Stimulated activated CD4-positive, alpha-beta T cell treated with anti-CD3 and anti-CD28 coated beads, Interleukin-4, amount 100 ng/mL, for 48 hours (primary cell): ENCODE results near the gene DPH2.

Experiments used
- DNase-seq, 2 donors: peaks; one replicate each; pipeline ENCODE4 v3.0.0-alpha.2; 2020; ENCODE audit warnings: low read depth in 2 of 2

The DPH2 gene

GRCh38 chr1:44000122-44000665, 30.4 kb downstream of the DPH2 start:
- no peak for DNase-seq

GRCh38 chr1:44002165-44002564, 32.4 kb downstream of the DPH2 start:
- no peak for DNase-seq

DNA sequence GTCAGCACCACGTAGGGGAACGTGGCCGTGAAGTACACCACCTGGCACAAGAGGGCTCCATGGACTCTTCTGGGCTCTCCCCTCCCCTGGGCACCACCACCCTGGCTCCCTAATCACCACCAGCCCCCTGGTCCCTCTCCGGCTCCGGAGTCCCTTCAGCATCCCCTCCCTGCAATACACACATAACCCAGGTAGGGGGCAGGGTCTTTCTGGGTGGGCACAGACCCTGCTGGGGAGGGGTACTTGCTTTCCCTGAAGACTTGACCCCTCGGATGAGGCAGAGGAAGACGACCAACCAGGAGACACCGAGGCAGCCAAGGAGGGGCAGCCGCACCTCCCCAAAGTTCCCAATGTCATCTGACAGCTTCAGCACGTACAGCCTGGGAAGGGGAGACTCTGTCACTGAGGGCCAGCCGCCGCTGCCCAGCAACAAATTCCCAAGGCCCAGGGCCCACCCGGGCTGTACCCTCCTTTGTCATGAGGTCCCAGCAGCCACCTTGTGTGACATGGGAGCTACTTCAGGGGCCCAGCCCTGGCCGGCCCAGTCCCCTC, 32.9 kb downstream of the DPH2 start:
- DNase-seq: no peak

DNA sequence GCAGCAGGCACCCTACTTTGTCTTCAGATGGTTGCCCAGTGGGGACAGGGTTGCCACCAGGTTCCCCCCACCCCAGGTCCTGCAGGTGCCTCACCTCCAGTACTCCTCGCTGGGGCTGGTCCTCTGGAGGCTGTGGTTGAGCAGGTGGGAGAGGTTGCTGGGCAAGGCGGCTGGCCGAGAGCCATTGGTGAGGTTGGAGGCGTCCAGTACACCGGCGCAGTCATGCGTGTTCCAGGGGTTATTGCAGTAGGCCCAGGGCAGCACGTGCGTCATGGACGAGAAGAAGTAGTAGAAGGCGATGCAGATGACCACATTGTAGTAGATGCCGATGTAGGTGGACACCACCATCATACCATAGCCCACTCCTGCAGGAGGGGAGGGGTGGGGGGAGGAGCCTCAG, 38.4 kb downstream of the DPH2 start:
- DNase-seq: no peak

GRCh38 chr1:44010935-44011471, 41.2 kb downstream of the DPH2 start:
- no peak for DNase-seq

GRCh38 chr1:44012404-44012803, 42.6 kb downstream of the DPH2 start:
- no peak for DNase-seq

GRCh38 chr1:44012941-44013609, 43.3 kb downstream of the DPH2 start:
- no peak for DNase-seq

DNA sequence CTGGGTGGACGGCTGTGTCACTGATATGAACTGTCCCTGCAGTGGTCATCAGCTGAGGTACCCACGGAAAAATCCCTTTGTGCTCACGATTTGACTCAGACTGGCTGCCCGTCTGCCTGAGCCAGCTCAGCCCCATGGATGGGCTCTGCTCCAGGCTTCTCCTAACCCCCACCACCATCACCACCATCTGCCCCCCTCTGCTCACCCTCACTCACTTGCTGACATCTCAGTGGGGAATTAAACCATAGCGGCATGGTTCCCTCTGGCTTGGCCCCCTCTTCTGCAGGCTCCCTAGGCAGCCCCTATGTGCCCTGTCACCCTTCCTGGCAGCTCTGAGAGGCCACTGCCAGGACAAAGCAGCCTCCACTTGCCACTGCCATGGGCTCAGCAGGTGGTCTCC, 44.1 kb downstream of the DPH2 start:
- no peak for DNase-seq

GRCh38 chr1:44014365-44015104, 44.7 kb downstream of the DPH2 start:
- no peak for DNase-seq

- DNase-seq: no peak
Observed at GRCh38 chr1:44015206-44015605, 45.4 kb downstream of the DPH2 start.

GRCh38 chr1:44016041-44016889, 46.5 kb downstream of the DPH2 start:
- DNase-seq: no peak

GRCh38 chr1:44016890-44017400, 47.1 kb downstream of the DPH2 start:
- no peak for DNase-seq

GRCh38 chr1:44019466-44019948, 49.7 kb downstream of the DPH2 start:
- DNase-seq: no peak

DNA sequence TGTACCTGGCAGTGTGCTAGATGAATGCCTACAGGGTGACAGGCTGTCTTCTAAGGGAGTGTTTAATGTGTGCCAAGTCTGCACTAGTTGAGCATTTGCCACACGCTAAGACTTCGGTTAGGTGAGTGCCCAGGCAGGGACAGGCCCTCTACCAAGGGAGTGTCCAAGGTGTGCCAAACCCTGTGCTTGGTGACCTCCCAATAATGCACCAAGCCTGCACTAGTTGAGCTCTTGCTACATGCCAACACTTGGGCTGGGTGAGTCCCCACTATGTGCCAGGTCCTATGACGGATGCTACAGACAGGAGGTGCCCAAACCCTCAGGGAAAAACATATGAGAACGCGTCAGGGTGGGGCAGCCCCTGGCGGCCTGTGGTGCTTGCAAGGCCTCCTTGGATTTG, 50.7 kb downstream of the DPH2 start:
- DNase-seq: no peak

GRCh38 chr1:44021156-44021555, 51.3 kb downstream of the DPH2 start:
- no peak for DNase-seq

DNA sequence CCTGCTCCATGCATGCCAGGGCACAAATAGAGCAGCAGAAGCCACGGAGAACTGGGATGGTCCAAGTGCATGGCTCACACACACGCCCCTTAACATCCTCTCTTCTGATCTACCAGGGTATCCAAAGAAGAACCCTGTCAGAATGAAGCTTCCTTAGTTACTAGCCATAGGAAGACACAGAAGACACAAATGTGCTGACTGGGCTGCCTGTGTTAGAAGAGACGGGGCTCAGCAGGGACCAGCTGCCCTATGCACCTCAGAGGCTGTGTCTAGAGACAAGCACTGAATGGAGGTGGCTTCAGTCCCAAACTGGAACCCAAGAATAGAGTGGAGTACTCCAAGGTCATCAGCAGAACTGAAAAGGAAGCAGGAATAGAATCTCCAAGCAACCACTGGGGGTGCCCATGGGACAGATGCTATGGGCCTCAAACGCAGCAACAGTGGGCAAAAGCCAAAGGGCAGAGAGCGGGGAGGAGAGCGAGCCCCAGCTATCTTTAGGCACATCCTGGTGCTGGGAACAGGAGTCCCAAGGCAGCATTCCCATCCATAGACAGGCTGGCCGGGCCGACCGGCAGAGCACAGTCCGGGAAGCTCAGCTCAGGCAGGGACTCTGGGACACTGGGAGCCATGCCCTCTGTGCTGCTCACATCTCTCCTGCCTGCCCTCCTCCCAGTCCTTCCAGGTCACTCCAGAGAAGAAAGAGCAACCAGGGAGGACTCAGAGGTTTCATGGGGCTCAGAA, 51.9 kb downstream of the DPH2 start:
- no peak for DNase-seq
